Measurements from ENCODE around the gene DAB1.

DAB1 gene

DNA sequence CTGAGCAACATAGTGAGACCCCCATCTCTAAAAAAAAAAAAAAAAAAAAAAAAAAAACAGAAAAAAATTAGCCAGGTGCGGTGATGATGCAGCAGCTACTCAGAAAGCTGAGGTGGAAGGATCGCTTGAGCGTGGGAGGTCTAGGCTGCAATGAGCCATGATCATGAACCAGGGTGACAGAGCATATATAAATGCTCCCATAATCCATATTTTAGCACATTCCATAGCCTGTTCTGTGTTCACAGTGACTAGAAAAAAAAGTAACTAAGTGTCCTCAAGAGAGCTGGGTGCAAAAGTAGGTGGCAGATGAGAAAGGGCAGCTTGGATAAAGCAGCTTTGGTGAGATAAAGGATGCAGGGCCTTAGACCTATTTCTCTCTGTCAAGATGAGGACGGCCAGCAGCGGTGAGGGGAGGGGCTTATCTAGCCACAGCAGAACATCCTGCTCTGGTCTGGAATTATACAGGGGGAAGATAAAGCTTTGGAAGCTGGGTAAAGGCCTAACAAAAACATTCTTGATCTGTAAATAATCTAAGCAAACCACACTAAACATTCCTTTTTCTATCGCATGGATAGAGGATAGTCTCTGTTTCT is 205.3 kb downstream of the DAB1 start:
- H3K79me2 ChIP-seq (ENCODE audit: insufficient read depth, low read length): no peaks in the 10 kb centered on the region
- no peak for TF ChIP-seq EZH2 (IDR thresholded peaks at IDR 0.05; ENCODE audit: borderline replicate concordance, low read length)
- TF ChIP-seq, protein P1, sequence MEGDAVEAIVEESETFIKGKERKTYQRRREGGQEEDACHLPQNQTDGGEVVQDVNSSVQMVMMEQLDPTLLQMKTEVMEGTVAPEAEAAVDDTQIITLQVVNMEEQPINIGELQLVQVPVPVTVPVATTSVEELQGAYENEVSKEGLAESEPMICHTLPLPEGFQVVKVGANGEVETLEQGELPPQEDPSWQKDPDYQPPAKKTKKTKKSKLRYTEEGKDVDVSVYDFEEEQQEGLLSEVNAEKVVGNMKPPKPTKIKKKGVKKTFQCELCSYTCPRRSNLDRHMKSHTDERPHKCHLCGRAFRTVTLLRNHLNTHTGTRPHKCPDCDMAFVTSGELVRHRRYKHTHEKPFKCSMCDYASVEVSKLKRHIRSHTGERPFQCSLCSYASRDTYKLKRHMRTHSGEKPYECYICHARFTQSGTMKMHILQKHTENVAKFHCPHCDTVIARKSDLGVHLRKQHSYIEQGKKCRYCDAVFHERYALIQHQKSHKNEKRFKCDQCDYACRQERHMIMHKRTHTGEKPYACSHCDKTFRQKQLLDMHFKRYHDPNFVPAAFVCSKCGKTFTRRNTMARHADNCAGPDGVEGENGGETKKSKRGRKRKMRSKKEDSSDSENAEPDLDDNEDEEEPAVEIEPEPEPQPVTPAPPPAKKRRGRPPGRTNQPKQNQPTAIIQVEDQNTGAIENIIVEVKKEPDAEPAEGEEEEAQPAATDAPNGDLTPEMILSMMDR (IDR thresholded peaks at IDR 0.05; ENCODE audit: low read length): no peak
- no peak overlapping the region for H3K4me3 ChIP-seq (ENCODE audit: low read depth, low read length, poor library complexity, severe bottlenecking)
- H3K9ac ChIP-seq (ENCODE audit: low read length): no peak overlapping the region
- H3K4me2 ChIP-seq (ENCODE audit: low read length): no peak overlapping the region
- H3F3A ChIP-seq (ENCODE audit: insufficient read depth, low read length): no peaks in the 10 kb centered on the region
- H2AFZ ChIP-seq (ENCODE audit: low read length): no peak overlapping the region
- H3K9me2 ChIP-seq (ENCODE audit: low read depth, low read length): no peaks in the 10 kb centered on the region
- H3K36me3 ChIP-seq (ENCODE audit: insufficient read depth, low read length): no peaks in the 10 kb centered on the region
- H3K4me1 ChIP-seq (ENCODE audit: insufficient read depth, low read length, severe bottlenecking): no peaks in the 10 kb centered on the region
- no peaks in the 10 kb centered on the region for H4K20me1 ChIP-seq (ENCODE audit: insufficient read depth, low read length)
- no peaks in the 10 kb centered on the region for H3K9me3 ChIP-seq (ENCODE audit: low read length)
- H3K27ac ChIP-seq (ENCODE audit: low read depth, low read length, poor library complexity, severe bottlenecking): no peak overlapping the region
- no peaks in the 10 kb centered on the region for H3K27me3 ChIP-seq (ENCODE audit: insufficient read depth, low read length)

DNA sequence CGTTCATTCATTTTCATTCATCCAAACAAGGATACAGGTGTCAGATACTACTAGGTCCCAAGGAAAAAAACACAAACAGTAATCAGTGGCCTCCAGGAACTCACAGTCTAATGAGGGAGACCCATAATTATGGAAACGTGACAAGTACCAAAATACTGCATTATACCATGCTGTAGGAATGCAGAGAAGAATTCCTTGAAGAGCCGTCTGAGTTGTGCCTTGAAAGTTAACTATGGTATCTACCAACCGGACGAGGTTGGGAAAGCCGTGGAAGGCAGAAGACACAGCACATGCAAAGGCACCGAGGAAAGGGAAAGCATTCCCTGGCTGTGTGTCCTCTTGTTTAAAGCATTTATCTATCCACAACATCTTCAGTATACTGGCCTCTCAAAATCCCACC is 206.0 kb downstream of the DAB1 start:
- Histone ChIP-seq H4K20me1 (ENCODE audit: insufficient read depth, low read length) (no peaks in the 10 kb centered on the region), H3K9me3 (ENCODE audit: low read length) (no peaks in the 10 kb centered on the region), H3K9me2 (ENCODE audit: low read depth, low read length) (no peaks in the 10 kb centered on the region), H3K36me3 (ENCODE audit: insufficient read depth, low read length) (no peaks in the 10 kb centered on the region), H3K27me3 (ENCODE audit: insufficient read depth, low read length) (no peaks in the 10 kb centered on the region), H3K4me1 (ENCODE audit: insufficient read depth, low read length, severe bottlenecking) (no peaks in the 10 kb centered on the region), H3K4me2 (ENCODE audit: low read length) (no peak overlapping the region), H3F3A (ENCODE audit: insufficient read depth, low read length) (no peaks in the 10 kb centered on the region), H2AFZ (ENCODE audit: low read length) (no peak overlapping the region), H3K27ac (ENCODE audit: low read depth, low read length, poor library complexity, severe bottlenecking) (no peak overlapping the region), H3K4me3 (ENCODE audit: low read depth, low read length, poor library complexity, severe bottlenecking) (no peak overlapping the region), H3K9ac (ENCODE audit: low read length) (no peak overlapping the region), H3K79me2 (ENCODE audit: insufficient read depth, low read length) (no peaks in the 10 kb centered on the region)
- TF ChIP-seq EZH2 (IDR thresholded peaks at IDR 0.05; ENCODE audit: borderline replicate concordance, low read length): no peak
- TF ChIP-seq, protein P1 (IDR thresholded peaks at IDR 0.05; ENCODE audit: low read length): no peak

DNA sequence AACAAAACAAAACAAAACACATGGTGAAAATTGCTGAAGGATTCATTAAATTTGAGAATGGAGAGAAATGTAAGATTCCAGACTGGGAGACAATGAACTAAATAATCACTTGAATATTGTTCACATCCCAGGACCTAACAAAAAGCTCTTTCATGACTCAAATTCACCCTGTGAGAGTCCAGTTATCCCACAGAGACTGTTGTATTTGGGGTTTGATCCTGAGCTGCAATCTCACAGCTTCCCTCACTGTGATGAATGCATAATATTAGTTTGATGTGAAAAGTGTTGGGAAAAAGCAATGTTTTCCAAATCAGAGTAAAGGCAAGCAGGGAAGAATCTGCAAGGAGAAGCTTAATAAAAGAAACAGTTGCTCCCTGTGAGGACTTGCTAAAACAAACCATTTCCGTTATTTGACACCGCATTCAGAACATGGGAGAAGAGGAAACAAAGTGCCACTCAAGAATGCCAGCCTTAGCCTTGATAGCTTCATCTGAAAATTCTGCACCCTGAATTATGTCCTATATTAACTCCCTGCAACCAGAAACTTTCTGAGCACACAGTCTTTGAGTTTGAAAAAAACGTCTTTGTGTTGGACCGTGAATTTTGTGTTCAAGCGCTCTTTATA is 208.8 kb downstream of the DAB1 start:
- Histone ChIP-seq H3K4me1 (ENCODE audit: insufficient read depth, low read length, severe bottlenecking) (no peaks in the 10 kb centered on the region), H3K27ac (ENCODE audit: low read depth, low read length, poor library complexity, severe bottlenecking) (no peak overlapping the region), H3K79me2 (ENCODE audit: insufficient read depth, low read length) (no peaks in the 10 kb centered on the region), H3K36me3 (ENCODE audit: insufficient read depth, low read length) (no peaks in the 10 kb centered on the region), H3K27me3 (ENCODE audit: insufficient read depth, low read length) (no peaks in the 10 kb centered on the region), H3K4me3 (ENCODE audit: low read depth, low read length, poor library complexity, severe bottlenecking) (no peak overlapping the region), H3K9me2 (ENCODE audit: low read depth, low read length) (no peaks in the 10 kb centered on the region), H4K20me1 (ENCODE audit: insufficient read depth, low read length) (no peaks in the 10 kb centered on the region), H2AFZ (ENCODE audit: low read length) (no peak overlapping the region), H3F3A (ENCODE audit: insufficient read depth, low read length) (no peaks in the 10 kb centered on the region), H3K4me2 (ENCODE audit: low read length) (no peak overlapping the region), H3K9me3 (ENCODE audit: low read length) (no peaks in the 10 kb centered on the region), H3K9ac (ENCODE audit: low read length) (no peak overlapping the region)
- TF ChIP-seq EZH2 (IDR thresholded peaks at IDR 0.05; ENCODE audit: borderline replicate concordance, low read length): no peak
- TF ChIP-seq, protein P1 (IDR thresholded peaks at IDR 0.05; ENCODE audit: low read length): no peak

All from OCI-LY1 (cell line).